Fibroblast of skin of back (primary cell): Measurements from ENCODE around the gene CGREF1. TPM values are rescaled to one million over a fixed set of nuclear protein-coding genes. Genes with fewer than 3 reads are reported as not detected.
A peak's percentile ranks its signal among the peaks of the same experiment; 100 is the strongest.

Experiments
- DNase-seq: peaks from one replicate; pipeline ENCODE4 v3.0.0-alpha.2; 2013
- polyA plus RNA-seq, 2 experiments: library from polyadenylated mRNA; unstranded; fragments of 120-200 nt; gene quantifications; one replicate each; pipeline ENCODE4 v1.2.1, GENCODE V29; 2013; ENCODE audit not compliant: insufficient read length in 2 of 2

CGREF1 gene
- 2.1 TPM for polyA plus RNA-seq (2013, experiment 1 of 2; ENCODE audit: insufficient read length)
- 4.4 TPM for polyA plus RNA-seq (2013, experiment 2 of 2; ENCODE audit: insufficient read length)

GRCh38 chr2:27118525-27119329 is at the start of gene CGREF1:
Gene CGREF1, minus strand, starts transcription at chr2:27119128. Its CDS starts 14,762 bp downstream, at chr2:27104366.
- no peak for DNase-seq

DNA sequence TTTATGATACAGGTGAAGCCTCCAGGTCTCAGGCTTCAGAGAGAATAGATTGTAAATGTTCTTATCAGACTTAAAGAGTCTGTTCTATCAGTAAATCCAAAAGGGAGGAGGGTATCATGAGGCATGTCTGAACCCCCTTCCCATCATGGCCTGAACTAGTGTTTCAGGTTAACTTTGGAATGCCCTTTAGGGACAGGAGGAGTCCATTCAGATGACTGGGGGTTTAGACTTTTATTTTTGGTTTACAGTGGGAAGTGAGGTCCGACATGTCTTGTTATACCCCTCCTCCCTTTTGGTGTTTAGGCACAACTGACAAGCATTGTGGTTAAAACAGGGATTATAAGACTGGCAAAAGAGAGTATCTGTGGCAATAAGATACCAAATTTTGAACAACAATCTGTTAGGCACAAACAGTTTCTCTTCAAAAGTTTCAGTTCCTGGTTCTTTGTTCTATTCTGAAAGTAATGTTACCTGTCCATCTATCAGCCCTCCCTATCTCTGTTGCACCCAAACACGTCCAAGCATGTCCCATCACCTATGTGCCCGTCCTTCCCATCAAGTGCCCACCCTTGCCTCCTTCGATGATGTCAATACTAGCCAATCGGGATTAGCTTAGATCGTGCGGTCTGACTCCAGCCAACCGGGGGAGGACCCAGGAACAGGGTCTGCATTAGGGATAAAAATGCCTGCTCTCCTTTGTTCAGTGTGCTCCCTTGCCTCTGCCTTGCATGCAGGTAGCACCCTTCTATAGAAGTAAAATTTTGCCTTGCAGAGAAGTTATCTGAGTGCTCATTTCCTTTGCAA is 46.2 kb upstream of the CGREF1 start:
- no peak for DNase-seq

- DNase-seq = peak; percentile 53
Measured at GRCh38 chr2:27162151-27163121, 43.5 kb upstream of the CGREF1 start.

DNA sequence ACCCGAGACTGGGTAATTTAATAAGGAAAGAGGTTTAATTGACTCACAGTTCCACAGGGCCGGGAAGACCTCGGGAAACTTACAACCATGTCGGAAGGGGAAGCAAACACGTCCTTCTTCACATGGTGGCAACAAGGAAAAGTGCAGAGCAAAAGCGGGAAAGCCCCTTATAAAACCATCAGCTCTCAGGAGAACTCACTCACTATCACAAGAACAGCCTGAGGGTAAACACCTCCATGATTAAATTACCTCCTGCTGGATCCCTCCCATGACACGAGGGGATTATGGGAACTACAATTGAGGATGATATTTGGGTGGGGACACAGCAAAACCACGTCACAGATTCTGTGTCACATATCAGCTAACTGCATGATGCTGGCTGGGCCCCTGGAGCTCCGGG is 41.3 kb upstream of the CGREF1 start:
- no peak for DNase-seq

DNA sequence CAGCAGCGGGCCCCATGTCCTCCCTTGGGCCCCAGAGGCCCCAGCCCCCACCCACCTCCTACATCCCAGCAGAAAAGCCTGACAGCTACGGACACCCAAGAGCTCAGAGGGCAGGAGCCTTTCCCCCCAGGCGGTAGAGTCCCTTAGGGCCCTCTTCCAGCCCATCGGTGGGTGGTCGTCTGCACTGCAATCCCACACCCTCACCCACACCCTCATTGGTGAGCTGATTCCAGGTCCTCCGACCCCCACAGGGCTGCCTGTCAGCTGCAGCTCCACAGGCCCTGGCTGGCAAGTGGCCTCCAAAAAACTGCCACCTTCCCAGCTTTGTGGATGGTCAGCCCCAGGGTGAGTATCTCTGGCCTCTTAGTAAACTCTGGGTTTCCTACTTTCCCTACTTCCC is 40.3 kb upstream of the CGREF1 start:
- DNase-seq = no peak

- DNase-seq = no peak
Measured at GRCh38 chr2:27158468-27158867, 39.5 kb upstream of the CGREF1 start.

DNA sequence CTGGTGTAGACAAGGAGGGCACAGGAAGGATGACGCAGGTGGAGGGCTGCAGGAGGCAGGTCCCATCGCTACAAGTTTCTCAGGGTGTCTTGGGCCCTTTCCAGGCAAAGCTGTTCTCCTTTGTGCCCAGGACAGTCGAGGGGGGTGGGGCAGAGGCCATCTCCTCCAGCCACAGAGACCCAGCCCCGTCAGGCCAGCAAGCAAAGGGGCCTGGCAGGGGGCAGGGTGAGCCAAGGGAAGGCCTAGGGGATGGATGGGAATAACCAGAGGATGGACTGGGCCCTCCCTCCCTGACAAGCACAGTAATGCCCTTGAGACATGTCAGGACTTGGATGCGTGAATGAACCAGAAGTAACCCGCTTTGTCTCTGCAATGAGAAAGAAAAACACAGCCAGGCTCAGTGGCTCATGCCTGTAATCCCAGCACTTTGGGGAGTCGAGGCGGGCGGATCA is 36.2 kb upstream of the CGREF1 start:
- DNase-seq = no peak

- no peak for DNase-seq
Measured at GRCh38 chr2:27154488-27154887, 35.6 kb upstream of the CGREF1 start.

DNA sequence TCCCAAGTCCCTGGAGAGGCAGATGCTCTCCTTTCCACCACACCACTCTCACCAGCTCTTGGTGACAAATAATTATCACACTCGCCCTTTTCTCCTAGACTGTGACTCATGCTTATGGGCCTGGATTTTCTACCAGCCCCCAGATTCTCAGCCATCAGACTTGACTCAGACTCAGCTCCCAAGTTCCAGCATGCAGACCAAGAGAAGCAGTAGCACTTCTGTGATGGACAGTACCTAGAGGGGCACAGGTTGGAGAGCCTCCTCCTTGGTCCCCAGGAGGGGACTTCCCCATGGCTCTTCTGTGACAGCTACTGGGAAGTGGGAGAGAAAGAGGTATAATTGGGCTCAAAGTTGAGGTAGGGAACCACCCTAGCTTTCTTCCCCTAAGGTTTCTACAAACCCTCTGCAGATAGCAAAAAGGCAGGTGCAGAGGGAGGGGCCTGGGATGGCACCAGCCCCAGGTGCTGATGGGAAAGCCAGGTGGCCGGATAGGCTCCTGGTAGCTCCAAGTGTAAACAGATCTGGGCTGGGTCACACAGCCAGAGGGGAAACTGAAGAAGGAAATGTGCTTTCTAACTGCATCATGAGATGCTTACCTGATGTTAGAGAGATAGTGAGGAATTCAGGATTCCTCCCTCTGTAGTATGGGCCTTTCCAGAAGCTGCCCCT is 34.0 kb upstream of the CGREF1 start:
- peak; percentile 58 for DNase-seq

DNA sequence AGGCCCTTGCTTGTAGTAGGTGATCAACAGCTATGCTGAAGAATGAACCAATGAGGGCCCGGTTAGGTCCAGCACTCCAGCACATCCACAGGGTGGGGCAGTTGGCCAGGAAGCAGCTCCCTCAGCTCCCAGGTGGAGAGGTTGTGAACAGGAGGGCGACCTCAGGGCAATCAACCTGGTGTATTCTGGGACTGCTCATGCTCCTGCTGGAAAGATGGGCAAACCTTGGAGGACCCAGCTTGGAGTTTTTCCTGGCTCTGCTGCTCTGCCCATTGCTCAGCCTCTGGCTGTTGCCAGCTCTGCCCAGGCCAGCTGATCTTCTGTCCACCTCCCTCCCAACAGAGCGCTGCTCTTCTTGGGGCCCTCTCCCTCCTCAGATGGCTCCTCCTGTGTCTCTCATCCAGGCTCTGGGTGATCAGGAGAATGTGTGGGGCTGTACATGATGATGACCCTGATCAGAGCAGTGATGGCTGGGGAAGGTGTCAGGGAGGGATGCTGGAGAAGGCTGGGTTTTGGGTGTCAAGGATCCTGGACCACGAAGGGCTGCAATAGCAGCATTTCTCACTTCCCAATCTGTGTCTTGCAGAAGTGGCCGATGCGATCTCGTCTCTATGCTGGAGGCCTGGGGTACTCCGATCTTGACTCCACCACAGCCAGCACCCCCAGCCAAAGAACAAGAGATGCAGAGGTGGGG is 33.3 kb upstream of the CGREF1 start:
- DNase-seq = no peak

- DNase-seq = no peak
Measured at GRCh38 chr2:27150639-27151230, 31.8 kb upstream of the CGREF1 start.

DNA sequence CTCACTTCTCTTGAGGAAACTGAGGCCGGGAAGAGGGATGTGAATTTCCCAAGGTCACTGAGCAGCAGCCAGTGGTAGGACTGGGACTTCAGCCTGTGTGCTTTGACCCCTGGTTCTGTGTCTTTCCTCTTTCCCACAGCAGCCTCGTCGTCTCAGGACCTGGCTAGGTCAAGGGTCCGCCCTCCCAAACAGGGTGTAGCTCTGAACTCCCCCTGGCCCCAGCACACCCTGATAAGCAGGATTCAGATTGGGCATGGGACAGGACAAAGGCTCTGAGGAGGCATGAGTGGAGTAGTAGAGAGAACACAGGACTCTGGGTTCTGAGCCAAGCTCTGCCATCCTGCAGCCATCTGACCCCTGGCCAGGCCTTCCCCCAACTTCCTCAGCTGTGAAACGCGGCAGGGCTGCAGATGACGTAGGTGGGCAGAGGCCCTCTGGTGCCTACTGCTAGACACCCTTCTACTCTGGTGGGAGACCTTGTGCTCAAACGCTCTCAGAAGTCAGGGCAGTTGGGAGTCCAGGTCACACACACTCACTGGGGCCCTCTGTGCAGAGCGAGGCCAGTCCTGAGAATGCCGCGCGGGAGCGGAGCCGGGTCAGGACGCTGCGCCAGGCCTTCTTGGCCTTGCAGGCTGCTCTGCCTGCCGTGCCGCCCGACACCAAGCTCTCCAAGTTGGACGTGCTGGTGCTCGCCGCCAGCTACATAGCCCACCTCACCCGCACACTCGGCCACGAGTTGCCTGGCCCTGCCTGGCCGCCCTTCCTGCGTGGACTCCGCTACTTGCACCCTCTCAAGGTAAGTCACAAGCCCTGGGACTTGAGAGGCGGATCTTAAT is 30.9 kb upstream of the CGREF1 start:
- no peak for DNase-seq

DNA sequence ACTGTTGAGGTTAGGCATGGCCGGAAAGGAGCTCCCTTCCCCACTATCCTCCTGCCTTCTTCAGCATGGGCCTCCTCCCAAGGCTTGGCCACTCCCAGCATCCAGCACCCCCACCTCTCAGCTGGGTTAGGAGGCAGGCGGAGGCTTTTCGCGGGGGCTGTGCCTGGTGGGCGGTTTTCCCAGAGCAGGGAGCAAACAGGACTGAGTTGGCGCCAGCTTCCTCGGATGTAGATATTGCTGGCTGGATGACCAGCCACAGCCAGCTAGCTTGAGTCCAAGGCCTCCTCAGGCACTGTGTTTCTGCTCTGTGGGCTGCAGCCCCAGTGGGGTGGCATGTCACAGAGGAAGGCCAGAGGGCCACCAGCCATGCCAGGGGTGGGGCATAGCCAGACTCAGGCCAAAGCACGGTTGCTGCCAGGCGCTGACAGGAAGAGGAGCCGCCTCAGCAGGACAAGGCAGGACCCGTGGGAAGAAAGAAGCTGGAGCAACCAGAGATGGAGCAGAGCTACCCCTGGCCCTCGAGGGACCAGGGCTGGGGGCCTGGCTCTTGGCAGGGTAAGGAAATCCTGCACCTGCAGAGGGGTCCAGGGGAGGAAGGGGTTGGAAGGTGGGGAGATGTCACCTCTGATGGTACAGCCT is 30.0 kb upstream of the CGREF1 start, which contains the start of gene TCF23:
TCF23 (plus strand) TSS at position 204 of the 639 bp plus-strand sequence; CDS start at position 334, 130 bp downstream.
- DNase-seq = no peak

DNA sequence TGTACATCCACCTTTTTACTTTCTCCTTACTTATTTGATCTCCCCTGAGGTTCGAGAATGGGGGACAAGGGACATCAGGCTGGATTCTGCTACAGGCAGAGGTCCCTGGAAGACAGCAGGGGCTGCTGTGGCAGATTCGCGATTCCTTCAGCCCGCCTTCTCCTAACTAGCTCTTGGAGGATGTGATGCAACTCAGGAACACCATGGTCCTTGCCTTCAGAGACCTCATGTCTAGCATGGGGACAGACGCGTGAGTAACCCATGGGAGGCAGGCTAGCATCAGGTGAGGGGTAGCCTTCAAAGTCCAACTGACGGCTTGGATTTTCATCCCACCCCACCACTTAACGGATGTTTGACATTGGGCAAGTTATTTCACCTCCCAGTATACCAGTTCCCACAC is 29.0 kb upstream of the CGREF1 start:
- no peak for DNase-seq

DNA sequence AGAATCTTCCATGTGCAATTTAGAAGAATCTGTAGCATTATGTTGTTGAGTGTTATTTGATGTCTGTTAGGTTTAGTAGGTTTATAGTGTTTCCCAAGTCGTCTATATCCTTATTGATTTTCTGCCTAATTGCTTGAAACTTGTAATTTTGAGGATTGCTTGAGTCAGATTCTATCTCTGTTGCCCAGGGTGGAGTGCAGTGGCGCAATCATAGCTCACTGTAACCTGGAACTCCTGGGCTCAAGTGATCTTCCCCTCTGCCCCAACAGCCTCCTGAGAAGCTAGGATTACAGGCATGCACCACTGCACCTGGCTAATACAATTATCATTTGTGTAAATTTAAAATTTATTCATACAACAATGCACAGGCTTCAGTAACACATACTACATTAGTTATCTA is 26.8 kb upstream of the CGREF1 start:
- DNase-seq = no peak

DNA sequence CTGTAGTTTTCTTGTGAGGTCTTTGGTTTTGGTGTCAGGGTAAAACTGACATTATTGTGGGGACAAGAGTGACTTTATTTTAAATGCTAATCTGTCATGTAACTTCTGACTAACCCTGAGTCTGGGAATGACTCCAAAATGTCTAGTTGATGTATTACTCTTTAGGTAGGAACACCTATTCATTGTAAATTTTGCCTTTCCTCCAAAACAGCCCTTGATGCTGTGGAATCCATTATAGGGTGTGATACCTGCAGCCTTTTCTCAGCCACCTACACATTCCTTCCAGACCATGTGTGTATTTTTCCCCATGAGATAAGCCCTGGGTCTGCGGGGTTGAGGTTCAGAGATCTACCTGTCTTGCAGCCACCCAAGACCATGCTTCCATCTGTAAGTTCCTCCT is 24.4 kb upstream of the CGREF1 start:
- DNase-seq = no peak

- no peak for DNase-seq
Measured at GRCh38 chr2:27139310-27139709, 20.4 kb upstream of the CGREF1 start, which contains the start of gene PRR30. Gene PRR30, minus strand, starts transcription at chr2:27139410. Its CDS starts 1,081 bp downstream, at chr2:27138329.

- no peak for DNase-seq
Measured at GRCh38 chr2:27138111-27138510, 19.2 kb upstream of the CGREF1 start.
